Nephron progenitor cell (in vitro differentiated cells): Measurements from ENCODE around the gene XPO4.

Experiments
- DNase-seq: peaks from one replicate; pipeline ENCODE4 v3.0.0; 2021
- H3K27ac Mint-ChIP-seq: 2 replicates; pipeline ENCODE4 v1.8.0; 2021; ENCODE audit warnings: mild to moderate bottlenecking, moderate library complexity, mixed read lengths
- H3K27me3 Mint-ChIP-seq: 2 replicates; pipeline ENCODE4 v1.8.0; 2021; ENCODE audit warnings: mild to moderate bottlenecking, low read depth, mixed read lengths; ENCODE audit not compliant: poor library complexity
- H3K36me3 Mint-ChIP-seq: 2 replicates; pipeline ENCODE4 v1.8.0; 2021; ENCODE audit warnings: low read depth, mixed read lengths
- H3K4me1 Mint-ChIP-seq: 2 replicates; pipeline ENCODE4 v1.8.0; 2021; ENCODE audit warnings: mixed read lengths
- H3K4me3 Mint-ChIP-seq: 2 replicates; pipeline ENCODE4 v1.8.0; 2021; ENCODE audit warnings: mild to moderate bottlenecking, moderate library complexity, mixed read lengths
- H3K9me3 Mint-ChIP-seq: 2 replicates; pipeline ENCODE4 v1.8.0; 2021; ENCODE audit warnings: mild to moderate bottlenecking, moderate library complexity, mixed read lengths
- TF ChIP-seq, protein P1 (sequence below): fragments of 200-600 bp; sonication (generic); IDR thresholded peaks from 2 replicates; pipeline ENCODE4 v1.5.0; 2021; ENCODE audit warnings: antibody characterized with exemption

The XPO4 gene

GRCh38 chr13:20823071-20823470, 79.5 kb downstream of the XPO4 start:
- Mint-ChIP-seq H3K4me1 (no peaks in the 10 kb centered on the region), H3K36me3 (peaks cover 22% of the 10 kb centered on the region), H3K27me3 (no peaks in the 10 kb centered on the region), H3K4me3 (no peak overlapping the region), H3K27ac (no peak overlapping the region), H3K9me3 (no peaks in the 10 kb centered on the region)
- DNase-seq = no peak
- TF ChIP-seq, protein P1, sequence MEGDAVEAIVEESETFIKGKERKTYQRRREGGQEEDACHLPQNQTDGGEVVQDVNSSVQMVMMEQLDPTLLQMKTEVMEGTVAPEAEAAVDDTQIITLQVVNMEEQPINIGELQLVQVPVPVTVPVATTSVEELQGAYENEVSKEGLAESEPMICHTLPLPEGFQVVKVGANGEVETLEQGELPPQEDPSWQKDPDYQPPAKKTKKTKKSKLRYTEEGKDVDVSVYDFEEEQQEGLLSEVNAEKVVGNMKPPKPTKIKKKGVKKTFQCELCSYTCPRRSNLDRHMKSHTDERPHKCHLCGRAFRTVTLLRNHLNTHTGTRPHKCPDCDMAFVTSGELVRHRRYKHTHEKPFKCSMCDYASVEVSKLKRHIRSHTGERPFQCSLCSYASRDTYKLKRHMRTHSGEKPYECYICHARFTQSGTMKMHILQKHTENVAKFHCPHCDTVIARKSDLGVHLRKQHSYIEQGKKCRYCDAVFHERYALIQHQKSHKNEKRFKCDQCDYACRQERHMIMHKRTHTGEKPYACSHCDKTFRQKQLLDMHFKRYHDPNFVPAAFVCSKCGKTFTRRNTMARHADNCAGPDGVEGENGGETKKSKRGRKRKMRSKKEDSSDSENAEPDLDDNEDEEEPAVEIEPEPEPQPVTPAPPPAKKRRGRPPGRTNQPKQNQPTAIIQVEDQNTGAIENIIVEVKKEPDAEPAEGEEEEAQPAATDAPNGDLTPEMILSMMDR = no peak

- TF ChIP-seq, protein P1 = no peak
- DNase-seq = no peak
- Mint-ChIP-seq H3K4me3 (no peak overlapping the region), H3K36me3 (peaks cover 24% of the 10 kb centered on the region), H3K27me3 (no peaks in the 10 kb centered on the region), H3K4me1 (no peaks in the 10 kb centered on the region), H3K27ac (no peak overlapping the region), H3K9me3 (no peaks in the 10 kb centered on the region)
These were observed 80.1 kb downstream of the XPO4 start for GRCh38 chr13:20822406-20822805.

DNA sequence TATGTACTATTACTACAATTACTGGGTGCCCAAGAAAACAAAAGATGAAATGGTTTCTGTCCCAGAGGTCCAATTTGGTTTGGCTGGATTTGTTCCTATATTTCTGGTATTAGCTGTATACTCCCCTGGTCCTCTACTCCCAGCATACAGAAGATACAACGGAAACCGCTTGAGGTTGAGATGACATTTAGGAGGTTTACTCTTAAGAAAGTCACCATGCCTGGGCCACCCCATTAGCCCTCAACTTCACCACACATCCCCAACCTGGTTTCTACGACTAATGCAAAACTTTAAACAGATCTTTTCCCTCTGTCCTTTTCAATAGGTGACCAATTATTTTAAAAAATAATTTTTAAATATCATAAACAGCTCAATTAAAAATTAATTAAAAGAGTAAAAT, 82.8 kb downstream of the XPO4 start:
- Mint-ChIP-seq H3K4me1 (no peaks in the 10 kb centered on the region), H3K36me3 (peaks cover 28% of the 10 kb centered on the region), H3K9me3 (no peaks in the 10 kb centered on the region), H3K4me3 (no peak overlapping the region), H3K27ac (no peak overlapping the region), H3K27me3 (no peaks in the 10 kb centered on the region)
- no peak for DNase-seq
- TF ChIP-seq, protein P1 = no peak

DNA sequence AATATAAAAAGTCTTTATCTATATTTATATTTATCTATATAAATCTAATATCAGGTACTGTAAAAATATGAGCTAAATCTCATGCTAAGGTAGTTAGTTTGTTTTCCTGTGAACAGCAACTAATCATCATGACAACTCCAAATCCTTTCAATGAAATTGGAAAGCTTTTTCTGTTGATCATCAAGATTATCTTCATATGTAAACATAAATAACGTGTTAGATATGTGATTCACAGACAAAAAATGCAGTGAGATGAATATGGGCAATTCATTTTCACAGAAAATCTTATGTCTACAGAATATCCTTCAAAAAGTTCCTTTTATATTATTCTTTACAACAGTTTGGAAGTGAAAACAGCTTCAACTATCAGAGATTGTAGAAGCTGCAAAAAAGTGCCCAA, 87.1 kb downstream of the XPO4 start:
- Mint-ChIP-seq H3K36me3 (peaks cover 53% of the 10 kb centered on the region), H3K27ac (no peak overlapping the region), H3K4me1 (no peaks in the 10 kb centered on the region), H3K27me3 (no peaks in the 10 kb centered on the region), H3K4me3 (no peak overlapping the region), H3K9me3 (no peaks in the 10 kb centered on the region)
- TF ChIP-seq, protein P1 = no peak
- no peak for DNase-seq

DNA sequence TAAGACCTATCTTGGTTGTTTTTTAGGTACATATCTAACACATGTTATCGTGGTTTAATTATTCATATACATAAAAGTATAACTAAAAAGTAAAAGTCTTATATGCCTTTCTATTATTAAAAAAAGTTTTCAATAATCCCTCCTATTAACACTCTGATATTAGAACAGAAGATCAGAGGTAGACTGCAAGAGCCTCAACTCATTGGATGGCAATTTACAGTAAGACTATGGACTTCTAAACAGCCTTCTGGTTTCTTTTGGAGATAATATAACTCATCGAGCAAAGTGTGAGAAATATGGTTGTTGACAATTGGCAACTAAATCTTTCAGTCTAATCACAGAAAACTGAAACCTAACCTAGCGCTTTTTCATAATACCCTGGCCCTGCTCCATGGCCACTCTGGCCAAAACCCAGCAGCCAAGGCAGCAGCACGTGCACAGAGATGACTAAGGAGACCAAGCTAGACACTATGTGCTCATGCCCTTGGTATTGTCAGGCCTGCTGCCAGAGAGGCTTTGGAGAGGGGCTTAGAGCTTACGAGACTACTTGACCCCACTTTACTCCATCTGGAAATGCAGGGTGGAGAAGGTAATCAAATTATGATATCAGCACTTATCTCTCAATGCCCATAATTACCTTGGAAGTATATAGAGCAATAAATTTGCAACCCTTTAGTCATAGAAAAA, 88.2 kb downstream of the XPO4 start:
- H3K4me1 Mint-ChIP-seq = no peaks in the 10 kb centered on the region
- TF ChIP-seq, protein P1 = no peak

DNA sequence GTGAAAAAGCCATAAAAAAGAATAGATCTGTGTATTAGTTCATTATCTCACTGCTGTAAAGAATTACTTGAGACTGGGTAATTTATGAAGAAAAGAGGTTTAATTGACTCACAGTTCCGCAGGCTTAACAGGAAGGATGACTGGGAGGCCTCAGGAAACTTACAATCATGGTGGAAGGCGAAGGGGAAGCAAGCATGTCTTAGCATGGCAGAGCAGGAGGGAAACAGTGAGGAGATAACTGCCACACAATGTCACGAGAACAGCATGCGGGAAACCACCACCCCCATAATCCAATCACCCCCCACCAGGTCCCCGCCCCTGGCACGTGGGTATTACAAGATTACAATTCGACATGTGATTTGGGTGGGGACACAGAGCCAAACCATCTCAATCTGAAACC, 89.7 kb downstream of the XPO4 start:
- DNase-seq = no peak
- TF ChIP-seq, protein P1 = no peak
- Mint-ChIP-seq H3K27me3 (no peaks in the 10 kb centered on the region), H3K4me3 (no peak overlapping the region), H3K4me1 (no peaks in the 10 kb centered on the region), H3K9me3 (no peaks in the 10 kb centered on the region), H3K27ac (no peak overlapping the region), H3K36me3 (peaks cover 41% of the 10 kb centered on the region)

More for the DNA sequence above, 88.2 kb downstream of the XPO4 start:
- Mint-ChIP-seq H3K4me3 (no peak overlapping the region), H3K27ac (no peak overlapping the region), H3K9me3 (no peaks in the 10 kb centered on the region), H3K36me3 (peaks cover 47% of the 10 kb centered on the region), H3K27me3 (no peaks in the 10 kb centered on the region)
- DNase-seq = no peak
